ENCODE measurements around the gene FNDC1.

- TF ChIP-seq CTCF (IDR thresholded peaks at IDR 0.05) (no peak), POLR2A (IDR thresholded peaks at IDR 0.05) (no peak)
These were observed 152.1 kb downstream of the FNDC1 start for GRCh38 chr6:159321267-159321666.
